Endodermal cell (in vitro differentiated cells): ENCODE measurements around the gene LDLRAD4. TPM values are rescaled to one million over a fixed set of nuclear protein-coding genes. Genes with fewer than 3 reads are reported as not detected.

Source experiments
- DNase-seq: peaks from one replicate; pipeline ENCODE4 v3.0.0-alpha.2; 2017
- H3K27ac ChIP-seq: 2 replicates; pipeline ENCODE4 v1.5.1; 2013; ENCODE audit warnings: mild to moderate bottlenecking, low read depth, low read length, moderate library complexity
- H3K27me3 ChIP-seq: 2 replicates; pipeline ENCODE4 v1.6.1; 2013; ENCODE audit warnings: mild to moderate bottlenecking, low read length, moderate library complexity; ENCODE audit not compliant: insufficient read depth, control insufficient read depth, poor library complexity, severe bottlenecking
- H3K36me3 ChIP-seq: 2 replicates; pipeline ENCODE4 v1.7.0; 2013; ENCODE audit warnings: mild to moderate bottlenecking, low read length, moderate library complexity; ENCODE audit not compliant: control insufficient read depth, insufficient read depth
- H3K4me1 ChIP-seq: one replicate; pipeline ENCODE4 v1.7.0; 2013; ENCODE audit warnings: low read length; ENCODE audit not compliant: control insufficient read depth, insufficient read depth
- H3K4me3 ChIP-seq: 2 replicates; pipeline ENCODE4 v1.5.1; 2013; ENCODE audit warnings: mild to moderate bottlenecking, low read length, moderate library complexity
- H3K9ac ChIP-seq: 2 replicates; pipeline ENCODE4 v1.6.1; 2013; ENCODE audit warnings: mild to moderate bottlenecking, low read length, moderate library complexity; ENCODE audit not compliant: poor library complexity, severe bottlenecking; ENCODE audit errors: extremely low read depth
- H3K9me3 ChIP-seq: 2 replicates; pipeline ENCODE4 v1.6.1; 2013; ENCODE audit warnings: mild to moderate bottlenecking, low read length, moderate library complexity; ENCODE audit not compliant: control insufficient read depth
- H3K27ac Mint-ChIP-seq: 2 replicates; pipeline ENCODE4 v1.8.0; 2020; ENCODE audit warnings: mixed read lengths
- H3K27me3 Mint-ChIP-seq: 2 replicates; pipeline ENCODE4 v1.8.0; 2021; ENCODE audit warnings: mild to moderate bottlenecking, mixed read lengths; ENCODE audit not compliant: insufficient read depth
- H3K36me3 Mint-ChIP-seq: 2 replicates; pipeline ENCODE4 v1.8.0; 2020; ENCODE audit warnings: low read depth, mixed read lengths
- H3K4me1 Mint-ChIP-seq: 2 replicates; pipeline ENCODE4 v1.8.0; 2020; ENCODE audit warnings: mixed read lengths
- H3K4me3 Mint-ChIP-seq: 2 replicates; pipeline ENCODE4 v1.8.0; 2020; ENCODE audit warnings: mild to moderate bottlenecking, moderate library complexity, mixed read lengths
- H3K9me3 Mint-ChIP-seq: 2 replicates; pipeline ENCODE4 v1.8.0; 2020; ENCODE audit warnings: mild to moderate bottlenecking, mixed read lengths
- CTCF ChIP-seq: fragments of 200-600 bp; sonication (generic); conservative IDR thresholded peaks from 2 replicates; pipeline ENCODE4 v1.5.0; 2021; ENCODE audit warnings: antibody characterized with exemption, mild to moderate bottlenecking
- WGBS, 2 experiments: methylation state at CpG; one replicate each; pipeline versions ENCODE4 v1.1.5 to v1.1.7; 2013; ENCODE audit warnings: missing lambda C conversion rate in 2 of 2, mixed read lengths in 1 of 2; ENCODE audit not compliant: insufficient coverage in 1 of 2, insufficient read length in 1 of 2; 5-methylcytosine and 5-hydroxymethylcytosine counted together
- total RNA-seq, 2 donors: library from RNA; stranded (reverse); fragmentation: NEBNext Ultra II Directional in 1 of 2; extraction: Animal tissue kit (Norgen Biotek cat#: 25700) in 1 of 2; gene quantifications; 2 replicates in 1 of 2; 3 replicates in 1 of 2; pipeline ENCODE4 v1.2.1, GENCODE V29; 2021

Gene LDLRAD4
- total RNA-seq, 2 donors from 2014 or later, result 14.9 to 15.1 TPM

DNA sequence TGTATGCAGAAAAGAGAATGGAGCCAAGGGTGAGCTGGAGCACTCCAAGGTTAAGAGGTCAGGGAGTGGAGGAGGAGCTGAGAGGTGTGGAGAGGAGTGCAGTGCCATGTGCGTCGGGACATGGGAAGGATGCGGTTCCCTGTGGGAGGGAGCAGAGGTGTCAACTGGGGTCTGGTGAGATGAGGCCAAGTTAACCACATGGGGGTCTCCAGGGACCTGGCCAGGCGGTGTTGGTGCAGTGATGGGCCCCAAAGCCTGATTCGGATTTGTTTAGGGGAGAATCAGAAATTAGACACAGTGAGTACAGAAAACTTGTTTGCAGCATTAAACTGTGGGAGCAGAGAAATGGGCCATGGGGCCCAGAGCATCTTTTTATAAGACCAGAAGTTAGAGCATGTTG lies 210.5 kb downstream of the LDLRAD4 start:
- 88 to 93% methylated on average over 2 to 5 of the region's 5 CpGs for WGBS, 2 experiments
- no peaks in the 10 kb centered on the region for H3K9me3 Mint-ChIP-seq

GRCh38 chr18:13429884-13430510 lies 211.4 kb downstream of the LDLRAD4 start:
- Mint-ChIP-seq H3K36me3 (no peaks in the 10 kb centered on the region), H3K27me3 (no peaks in the 10 kb centered on the region), H3K4me1 (peaks cover 13% of the 10 kb centered on the region), H3K4me3 (no peak overlapping the region), H3K9me3 (no peaks in the 10 kb centered on the region), H3K27ac (no peak overlapping the region)
- no peak overlapping the region for H3K27ac ChIP-seq
- DNase-seq, result no peak
- no peak overlapping the region for H3K9ac ChIP-seq
- H3K36me3 ChIP-seq, result no peaks in the 10 kb centered on the region
- H3K4me3 ChIP-seq, result no peak overlapping the region
- WGBS, 2 experiments, result 92 to 96% methylated on average over 9 to 15 of the region's 15 CpGs
- H3K27me3 ChIP-seq, result no peaks in the 10 kb centered on the region
- H3K9me3 ChIP-seq, result no peaks in the 10 kb centered on the region
- no peak for TF ChIP-seq CTCF
- H3K4me1 ChIP-seq, result no peaks in the 10 kb centered on the region

More for the DNA sequence above, 210.5 kb downstream of the LDLRAD4 start:
- Histone ChIP-seq H3K27ac (no peak overlapping the region), H3K9ac (no peak overlapping the region), H3K27me3 (no peaks in the 10 kb centered on the region), H3K36me3 (no peaks in the 10 kb centered on the region), H3K9me3 (no peaks in the 10 kb centered on the region), H3K4me1 (no peaks in the 10 kb centered on the region), H3K4me3 (no peak overlapping the region)
- Mint-ChIP-seq H3K4me1 (peaks cover 13% of the 10 kb centered on the region), H3K27me3 (no peaks in the 10 kb centered on the region), H3K27ac (no peak overlapping the region), H3K36me3 (no peaks in the 10 kb centered on the region), H3K4me3 (no peak overlapping the region)
- no peak for DNase-seq
- TF ChIP-seq CTCF, result no peak

DNA sequence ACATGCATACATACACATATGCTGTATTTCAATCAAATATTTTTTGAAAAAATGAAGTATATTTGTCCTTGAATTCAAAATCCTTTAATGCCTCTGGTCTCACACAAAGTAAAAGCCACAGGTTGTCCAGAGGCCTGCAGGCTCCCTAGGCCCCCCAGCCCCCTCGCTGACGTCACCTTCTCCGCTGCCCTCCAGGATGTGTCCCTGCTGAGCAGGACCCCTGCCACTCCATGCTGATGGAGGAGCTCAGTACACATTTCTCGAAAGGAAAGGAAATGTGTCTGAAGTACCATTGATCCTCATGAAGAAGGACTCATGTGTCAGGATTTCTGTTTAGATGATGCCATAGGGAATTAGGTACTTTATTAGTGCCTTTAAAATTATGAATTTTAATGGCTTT lies 212.1 kb downstream of the LDLRAD4 start:
- WGBS, 2 experiments, result 75 to 80% methylated on average over 1 to 4 of the region's 4 CpGs
- Mint-ChIP-seq H3K4me1 (peaks cover 13% of the 10 kb centered on the region), H3K36me3 (no peaks in the 10 kb centered on the region), H3K9me3 (no peaks in the 10 kb centered on the region), H3K27ac (no peak overlapping the region), H3K27me3 (no peaks in the 10 kb centered on the region), H3K4me3 (no peak overlapping the region)
- no peak for TF ChIP-seq CTCF
- Histone ChIP-seq H3K27me3 (no peaks in the 10 kb centered on the region), H3K9ac (no peak overlapping the region), H3K4me3 (no peak overlapping the region), H3K27ac (no peak overlapping the region), H3K4me1 (no peaks in the 10 kb centered on the region), H3K36me3 (no peaks in the 10 kb centered on the region), H3K9me3 (no peaks in the 10 kb centered on the region)
- no peak for DNase-seq
